Right ventricle myocardium inferior (tissue), 1 donor: Measurements from ENCODE around the gene HTT. TPM values are rescaled to one million over a fixed set of nuclear protein-coding genes. Genes with fewer than 3 reads are reported as not detected.

Source experiments
- ATAC-seq: fragments of 200-7000 bp; cut with Tn5 transposase; one replicate; pipeline ENCODE4 v1.9.1; 2020; ENCODE audit warnings: mild to moderate bottlenecking, moderate library complexity
- DNase-seq: peaks from one replicate; pipeline ENCODE4 v3.0.0; 2021; ENCODE audit errors: missing footprints
- intact Hi-C: fragments of 100-400 bp; cut with DNase I; formaldehyde crosslinking; loops from one replicate; pipeline ENCODE4 v1.11.0; 2022
- total RNA-seq: library from RNA; stranded (reverse); fragmentation: NEBNext Ultra II Directional; extraction: Animal tissue kit (Norgen Biotek cat#: 25700); gene quantifications from one replicate; pipeline ENCODE4 v1.2.1, GENCODE V29; 2021
- donor health status: DM: no; HTN: yes; CAD: no; lungs with severe emphysema.

The HTT gene
- total RNA-seq, 1 donor from 2014 or later: 24.2 TPM

- intact Hi-C loops: no loop called here
- DNase-seq: peak; percentile 53
- no peak for ATAC-seq
These were observed 183.3 kb downstream of the HTT start for GRCh38 chr4:3257556-3258482.

- peak; percentile 62 for DNase-seq
- ATAC-seq: peak; percentile 3
- intact Hi-C loops: no loop called here
These were observed 187.1 kb downstream of the HTT start for GRCh38 chr4:3261411-3262207.

DNA sequence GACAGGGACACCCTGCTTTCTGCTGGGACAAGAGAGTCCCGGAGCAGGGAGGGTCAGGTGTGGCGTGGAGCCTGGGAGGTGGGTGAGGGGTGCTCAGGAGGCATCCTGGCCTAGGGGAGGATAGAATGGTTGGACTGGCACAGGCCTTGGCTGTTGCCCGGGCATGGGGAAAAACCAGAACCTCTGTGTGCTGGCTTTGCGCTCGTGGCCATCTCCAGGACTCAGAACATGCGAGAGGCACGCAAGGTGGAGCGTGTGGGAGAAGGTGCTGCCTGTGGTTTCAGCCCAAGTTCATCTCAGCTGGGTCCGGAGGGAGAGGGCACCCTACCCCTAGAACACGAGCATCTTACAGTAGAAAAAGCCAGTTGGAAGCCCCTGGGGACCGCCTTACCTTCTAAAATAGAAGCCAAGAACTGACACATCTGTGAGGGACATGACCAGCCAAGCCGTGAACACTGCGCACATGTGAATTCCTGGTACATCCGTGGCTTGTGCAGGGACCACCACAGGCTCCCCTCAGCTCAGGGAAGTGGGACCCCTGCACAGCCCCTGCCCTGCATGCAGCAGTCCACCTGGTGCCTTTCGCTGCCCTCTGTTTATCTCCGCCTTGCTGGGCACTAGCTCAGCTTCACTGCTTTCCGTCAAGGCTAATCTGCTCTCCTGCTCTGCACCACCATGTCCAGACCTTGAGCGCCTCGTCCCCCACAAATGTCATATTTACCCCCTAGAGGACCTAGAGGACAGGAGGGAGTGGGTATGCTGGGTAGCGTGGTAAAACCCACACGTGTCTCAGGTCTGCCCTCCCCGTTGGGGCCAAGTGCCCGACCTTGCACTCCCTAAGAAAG is 187.9 kb downstream of the HTT start:
- DNase-seq (peak; percentile 46), ATAC-seq (peak; percentile 10)
- intact Hi-C loops: no loop called here

- intact Hi-C loops: no loop called here
- no peak for ATAC-seq
- DNase-seq: peak; percentile 37
These were observed 188.8 kb downstream of the HTT start for GRCh38 chr4:3263053-3263875.

GRCh38 chr4:3263876-3264193 is 189.4 kb downstream of the HTT start:
- intact Hi-C loops: no loop called here
- no peak for DNase-seq
- no peak for ATAC-seq

DNA sequence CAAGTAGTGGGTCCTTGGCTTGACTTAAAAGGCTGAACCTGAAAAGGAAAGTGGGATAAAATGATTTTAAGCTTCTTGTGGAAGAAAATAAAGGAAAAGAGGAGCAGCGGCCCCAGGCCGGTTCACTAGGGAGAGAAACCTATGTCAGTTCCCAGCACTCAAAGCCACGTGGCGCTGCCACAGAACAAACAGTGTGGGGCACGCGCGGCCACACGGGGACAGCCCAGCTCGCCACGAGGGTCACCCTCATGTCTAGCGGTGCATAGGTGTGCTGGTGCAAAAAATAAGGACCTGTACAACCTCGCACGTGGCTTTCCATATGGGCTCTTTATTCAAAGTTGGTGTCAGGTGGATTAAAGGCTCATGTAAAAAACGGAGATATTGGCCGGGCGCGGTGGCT is 191.6 kb downstream of the HTT start:
- intact Hi-C loops: no loop called here
- ATAC-seq (no peak), DNase-seq (no peak)

GRCh38 chr4:3267576-3268394 is 193.3 kb downstream of the HTT start:
- intact Hi-C loops: no loop called here
- DNase-seq: no peak
- ATAC-seq: no peak

GRCh38 chr4:3268395-3269104 is 194.1 kb downstream of the HTT start:
- ATAC-seq (peak; percentile 20), DNase-seq (no peak)
- intact Hi-C loops: no loop called here

GRCh38 chr4:3269105-3269927 is 194.8 kb downstream of the HTT start:
- ATAC-seq (peak; percentile 26), DNase-seq (peak; percentile 51)
- intact Hi-C loops: no loop called here

GRCh38 chr4:3269991-3270611 is 195.6 kb downstream of the HTT start:
- intact Hi-C loops: no loop called here
- peak; percentile 73 for DNase-seq
- peak; percentile 94 for ATAC-seq

GRCh38 chr4:3271131-3271530 is 196.7 kb downstream of the HTT start:
- peak; percentile 46 for DNase-seq
- intact Hi-C loops: no loop called here

DNA sequence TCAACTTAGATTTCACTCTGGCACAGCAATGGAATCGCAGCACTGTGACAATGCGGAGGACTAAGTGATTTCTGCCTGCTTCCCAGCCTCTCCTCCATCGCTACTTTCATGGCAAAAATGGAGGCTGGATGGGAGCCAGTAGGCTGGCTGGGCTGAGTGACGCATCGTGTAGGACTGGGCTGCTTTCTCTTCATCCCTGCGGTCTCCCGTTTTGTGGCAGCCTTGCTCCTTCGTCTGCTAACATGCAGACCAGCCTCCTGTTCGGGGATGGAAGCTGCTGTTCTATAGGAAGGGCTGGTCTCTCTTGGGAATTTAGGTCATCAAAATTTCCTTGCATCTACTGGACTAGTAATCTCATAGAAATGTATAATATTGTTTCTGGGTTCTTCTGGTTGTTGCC is 202.5 kb downstream of the HTT start:
- ATAC-seq (no peak), DNase-seq (no peak)
- intact Hi-C loops: no loop called here

More at GRCh38 chr4:3271131-3271530, 196.7 kb downstream of the HTT start:
- no peak for ATAC-seq

GRCh38 chr4:3280466-3280865 is 206.0 kb downstream of the HTT start:
- ATAC-seq (no peak), DNase-seq (no peak)
- intact Hi-C loops: no loop called here

DNA sequence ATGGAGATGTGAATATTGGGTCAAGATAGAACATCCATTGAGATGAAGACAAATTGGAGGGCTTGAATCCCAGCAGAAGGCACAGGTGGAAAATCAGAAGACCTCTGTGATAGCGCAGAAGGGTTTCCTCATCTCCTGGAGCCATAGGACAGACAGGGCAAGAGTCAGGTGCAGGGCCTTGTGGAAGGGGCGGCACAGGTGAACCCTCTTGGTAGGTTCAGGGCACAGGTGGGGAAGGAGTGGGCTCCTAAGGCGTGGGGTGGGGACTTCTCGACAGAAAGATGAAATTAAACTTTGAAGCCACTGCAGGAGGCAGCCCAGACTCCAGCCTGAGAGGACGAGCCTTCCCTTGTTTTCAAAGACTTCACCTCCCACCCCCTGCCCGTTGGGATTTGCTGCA is 209.0 kb downstream of the HTT start:
- intact Hi-C loops: no loop called here

GRCh38 chr4:3283916-3284315 is 209.4 kb downstream of the HTT start:
- ATAC-seq (no peak), DNase-seq (no peak)
- intact Hi-C loops: no loop called here

More for the DNA sequence above, 209.0 kb downstream of the HTT start:
- ATAC-seq (no peak), DNase-seq (no peak)
